Ishikawa (cell line): ENCODE data around the gene SLC1A2.
A peak's percentile ranks its signal among the peaks of the same experiment; 100 is the strongest.

Source experiments
- CEBPB ChIP-seq: IDR thresholded peaks from 2 replicates; pipeline ENCODE4 v1.6.1; 2012
- CREB1 ChIP-seq: IDR thresholded peaks from 2 replicates; pipeline ENCODE4 v1.6.1; 2012; ENCODE audit warnings: low read depth
- EGR1 ChIP-seq: IDR thresholded peaks from 2 replicates; pipeline ENCODE4 v1.6.1; 2012
- EP300 ChIP-seq: IDR thresholded peaks from 2 replicates; pipeline ENCODE4 v1.6.1; 2012; ENCODE audit warnings: borderline replicate concordance
- FOXM1 ChIP-seq: IDR thresholded peaks from 2 replicates; pipeline ENCODE4 v1.6.1; 2012; ENCODE audit warnings: low read depth, borderline replicate concordance
- MAX ChIP-seq: IDR thresholded peaks from 2 replicates; pipeline ENCODE4 v1.6.1; 2012
- NFIC ChIP-seq: IDR thresholded peaks from 2 replicates; pipeline ENCODE4 v1.6.1; 2012
- RAD21 ChIP-seq: IDR thresholded peaks from 2 replicates; pipeline ENCODE4 v1.6.1; 2012; ENCODE audit warnings: low read depth
- REST ChIP-seq: IDR thresholded peaks from 2 replicates; pipeline ENCODE4 v1.6.1; 2012; ENCODE audit warnings: low read depth, mild to moderate bottlenecking
- TAF1 ChIP-seq: IDR thresholded peaks from 2 replicates; pipeline ENCODE4 v1.6.1; 2012; ENCODE audit warnings: low read depth, mild to moderate bottlenecking
- TCF12 ChIP-seq: IDR thresholded peaks from 2 replicates; pipeline ENCODE4 v1.6.1; 2012; ENCODE audit warnings: low read depth
- TEAD4 ChIP-seq: IDR thresholded peaks from 2 replicates; pipeline ENCODE4 v1.6.1; 2012
- USF1 ChIP-seq: IDR thresholded peaks from 2 replicates; pipeline ENCODE4 v1.6.1; 2012
- YY1 ChIP-seq: IDR thresholded peaks from 2 replicates; pipeline ENCODE4 v1.6.1; 2012; ENCODE audit warnings: low read depth
- ZBTB7A ChIP-seq: IDR thresholded peaks from 2 replicates; pipeline ENCODE4 v1.6.1; 2012; ENCODE audit warnings: low read depth

SLC1A2 gene

GRCh38 chr11:35363246-35363801 is 56.0 kb downstream of the SLC1A2 start:
- TF ChIP-seq MAX: peak; percentile 59; the same call in 1 of the 2 replicates
- no peak for TF ChIP-seq TCF12
- TF ChIP-seq USF1: peak; percentile 55; the same call in 1 of the 2 replicates

DNA sequence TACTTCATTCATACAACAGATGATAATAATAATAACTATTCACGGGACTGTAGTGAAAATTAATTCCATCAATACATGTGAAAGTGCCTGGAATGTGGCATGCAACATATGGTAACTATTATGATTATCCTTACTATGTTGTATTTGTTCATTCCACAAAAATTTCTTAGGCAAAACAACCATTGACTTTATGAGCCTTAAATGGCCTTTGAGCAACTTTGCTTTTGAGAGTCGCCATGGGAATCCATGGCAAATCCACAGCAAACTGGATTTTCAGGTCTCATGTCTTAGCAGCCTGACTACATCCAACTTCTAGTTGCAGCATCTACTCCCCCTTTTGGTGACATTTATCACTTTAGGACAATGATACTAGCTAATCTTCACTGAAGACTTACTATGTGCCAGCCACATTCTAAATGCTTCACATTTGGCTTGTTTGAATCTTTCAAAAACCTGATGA is 56.8 kb downstream of the SLC1A2 start:
- TF ChIP-seq TAF1 (no peak), ZBTB7A (no peak), CREB1 (no peak), RAD21 (peak; percentile 32; the same call in 1 of the 2 replicates), FOXM1 (no peak), CEBPB (no peak)

GRCh38 chr11:35360055-35360530 is 59.3 kb downstream of the SLC1A2 start:
- TF ChIP-seq ZBTB7A (no peak), TCF12 (no peak), REST (no peak), EP300 (no peak), CEBPB (no peak), RAD21 (no peak), YY1 (no peak), EGR1 (no peak), USF1 (no peak), FOXM1 (no peak), TAF1 (no peak)

- no peak for TF ChIP-seq TCF12
- no peak for TF ChIP-seq EGR1
- TF ChIP-seq NFIC: peak; percentile 42; the same call in 1 of the 2 replicates
- TF ChIP-seq YY1: no peak
- TF ChIP-seq EP300: no peak
Observed at GRCh38 chr11:35359321-35360054, 59.9 kb downstream of the SLC1A2 start.

DNA sequence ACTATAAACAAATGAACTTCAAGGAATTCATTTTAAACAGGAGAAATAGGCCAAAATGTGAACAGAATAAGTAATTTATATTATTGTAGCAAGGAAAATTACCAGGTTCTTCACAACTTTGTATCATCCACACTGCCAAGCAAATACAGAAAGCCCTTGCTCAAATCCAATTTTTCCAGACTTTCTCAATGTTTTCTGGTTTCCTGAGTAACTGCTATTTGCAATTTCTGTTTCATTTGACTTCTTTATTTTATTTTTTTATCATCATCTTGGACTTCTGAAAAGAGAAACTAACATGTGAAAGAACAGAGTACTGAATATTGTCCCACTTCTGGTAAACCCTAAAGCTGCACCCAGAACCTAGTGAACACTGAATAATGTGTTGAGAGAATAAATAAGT is 61.0 kb downstream of the SLC1A2 start:
- TF ChIP-seq FOXM1: no peak
- no peak for TF ChIP-seq CREB1
- no peak for TF ChIP-seq EP300
- TF ChIP-seq USF1: no peak
- no peak for TF ChIP-seq TAF1
- TF ChIP-seq MAX: no peak
- no peak for TF ChIP-seq TEAD4
- no peak for TF ChIP-seq CEBPB
- TF ChIP-seq REST: no peak
- TF ChIP-seq YY1: no peak
- TF ChIP-seq EGR1: no peak
- TF ChIP-seq RAD21: no peak

GRCh38 chr11:35357923-35358322 is 61.4 kb downstream of the SLC1A2 start:
- TF ChIP-seq REST (no peak), YY1 (no peak), NFIC (no peak), ZBTB7A (no peak), TAF1 (no peak), FOXM1 (no peak), TEAD4 (no peak), TCF12 (no peak), RAD21 (no peak), CREB1 (no peak), MAX (no peak), EGR1 (no peak), EP300 (no peak), CEBPB (no peak), USF1 (no peak)
